HepG2 (cell line): Measurements from ENCODE around the gene KCNQ1OT1. TPM values are rescaled to one million over a fixed set of nuclear protein-coding genes. Genes with fewer than 3 reads are reported as not detected.

Experiments
- CENPT ChIP-seq: sonication (generic); formaldehyde crosslinking; IDR thresholded peaks from 2 replicates; pipeline ENCODE4 v1.8.0; 2022; ENCODE audit warnings: low read depth, mild to moderate bottlenecking, moderate library complexity, missing genetic modification reagents
- CREBL2 ChIP-seq: sonication (generic); formaldehyde crosslinking; IDR thresholded peaks from 2 replicates; pipeline ENCODE4 v1.8.1; 2023; ENCODE audit warnings: missing genetic modification reagents, mild to moderate bottlenecking, borderline replicate concordance
- GATA4 ChIP-seq: sonication (generic); IDR thresholded peaks from 2 replicates; pipeline ENCODE4 v1.6.1; 2016; ENCODE audit warnings: antibody characterized with exemption, low read depth, borderline replicate concordance
- HBP1 ChIP-seq: IDR thresholded peaks from 2 replicates; pipeline ENCODE4 v1.6.1; 2016; ENCODE audit warnings: low read depth, control low read depth
- IKZF1 ChIP-seq: fragments of 450-650 bp; IDR thresholded peaks from 2 replicates; pipeline ENCODE4 v1.7.1; 2016
- KLF16 ChIP-seq, 2 experiments: sonication (generic) in 1 of 2; formaldehyde crosslinking in 1 of 2; IDR thresholded peaks; 2 replicates each; pipeline versions ENCODE4 v1.6.1 to v1.8.0; 2016 to 2023; ENCODE audit warnings: missing genetic modification reagents in 2 of 2, missing compliant biosample characterization in 1 of 2
- MIER3 ChIP-seq: IDR thresholded peaks from 2 replicates; pipeline ENCODE4 v1.6.1; 2016; ENCODE audit warnings: missing compliant biosample characterization, borderline replicate concordance
- PBX3 ChIP-seq: sonication (generic); formaldehyde crosslinking; IDR thresholded peaks from 2 replicates; pipeline ENCODE4 v1.8.1; 2023; ENCODE audit warnings: missing genetic modification reagents, inconsistent platforms, borderline replicate concordance
- RFX1 ChIP-seq: fragments of 450-650 bp; IDR thresholded peaks from 2 replicates; pipeline ENCODE4 v1.6.1; 2017
- RNF2 ChIP-seq: fragments of 450-650 bp; conservative IDR thresholded peaks from 2 replicates; pipeline ENCODE4 v1.6.1; 2016; ENCODE audit warnings: low read depth
- SNAPC5 ChIP-seq: sonication (generic); formaldehyde crosslinking; IDR thresholded peaks from 2 replicates; pipeline ENCODE4 v1.8.1; 2023; ENCODE audit warnings: mild to moderate bottlenecking, missing genetic modification reagents, borderline replicate concordance
- TBP ChIP-seq: sonication (generic); formaldehyde crosslinking; IDR thresholded peaks from 2 replicates; pipeline ENCODE4 v1.5.0; 2020; ENCODE audit warnings: missing genetic modification reagents
- TCF7 ChIP-seq: sonication (generic); IDR thresholded peaks from 2 replicates; pipeline ENCODE4 v1.6.1; 2016; ENCODE audit warnings: antibody characterized with exemption, low read depth
- TRIM24 ChIP-seq: sonication (generic); formaldehyde crosslinking; IDR thresholded peaks from 2 replicates; pipeline ENCODE4 v1.8.0; 2022; ENCODE audit warnings: mild to moderate bottlenecking, missing genetic modification reagents
- WIZ ChIP-seq: sonication (generic); formaldehyde crosslinking; IDR thresholded peaks from 2 replicates; pipeline ENCODE4 v1.5.1; 2020; ENCODE audit warnings: mild to moderate bottlenecking, missing genetic modification reagents
- ZFP91 ChIP-seq: sonication (generic); formaldehyde crosslinking; IDR thresholded peaks from 2 replicates; pipeline ENCODE4 v1.9.0; 2022; ENCODE audit warnings: missing genetic modification reagents, mild to moderate bottlenecking, borderline replicate concordance
- ZNF549 ChIP-seq: sonication (generic); formaldehyde crosslinking; IDR thresholded peaks from 2 replicates; pipeline ENCODE4 v1.5.0; 2020; ENCODE audit warnings: missing genetic modification reagents
- ZNF646 ChIP-seq: sonication (generic); formaldehyde crosslinking; IDR thresholded peaks from 2 replicates; pipeline ENCODE4 v1.9.0; 2021; ENCODE audit warnings: mild to moderate bottlenecking, missing genetic modification reagents
- ZNF652 ChIP-seq: IDR thresholded peaks from 2 replicates; pipeline ENCODE4 v1.6.1; 2016; ENCODE audit warnings: low read depth, borderline replicate concordance
- polyA plus RNA-seq, 8 experiments: library from polyadenylated mRNA; depleted of rRNA in 3 of 8; stranded (reverse) in 7 of 8; unstranded in 1 of 8; fragments of >200 nt; fragmentation: Illumina TruSeq in 4 of 8; extraction: Trizol in 4 of 8; gene quantifications; 2 replicates each; pipeline versions ENCODE4 v1.2.1 to v1.2.3, GENCODE V29; 2011 to 2016; ENCODE audit warnings: low read depth in 4 of 8, missing spikeins in 1 of 8, mixed read lengths in 1 of 8; ENCODE audit not compliant: insufficient read depth in 1 of 8
- total RNA-seq, 5 experiments: library from RNA; depleted of rRNA; stranded (reverse); fragments of >200 nt; fragmentation: Illumina TruSeq; extraction: Trizol; gene quantifications; 2 replicates each; pipeline ENCODE4 v1.2.3, GENCODE V29; 2016; ENCODE audit warnings: low read depth in 1 of 5

Gene KCNQ1OT1
- total and polyA plus RNA-seq, 2 of the 13 experiments (the other 11 are each of a cell fraction or from before 2014, with no cell fraction given) = 1.3 to 18.9 TPM

- peak in 1 of 2 experiments; percentile 75; a peak in 1 of 4 replicates for TF ChIP-seq KLF16 (CRISPR knock-in tag; IDR thresholded peaks at IDR 0.05)
- no peak for TF ChIP-seq TRIM24 (CRISPR knock-in tag)
- no peak for TF ChIP-seq ZNF549 (CRISPR knock-in tag)
- TF ChIP-seq ZNF652 (CRISPR knock-in tag) = no peak
- TF ChIP-seq MIER3 = peak; percentile 84; the same call in 1 of the 2 replicates
- 0 out of 2 replicates have a peak, but pooled peaks have one; percentile 32 for TF ChIP-seq RNF2
- TF ChIP-seq TCF7 = peak; percentile 62; the same call in 1 of the 2 replicates
- TF ChIP-seq RFX1 = no peak
- TF ChIP-seq PBX3 (CRISPR knock-in tag) = no peak
- TF ChIP-seq CREBL2 (CRISPR knock-in tag) = no peak
- TF ChIP-seq GATA4 = peak; percentile 77
- no peak for TF ChIP-seq CENPT
- TF ChIP-seq TBP (CRISPR knock-in tag) = no peak
- TF ChIP-seq WIZ = peak; percentile 54; the same call in 1 of the 2 replicates
- TF ChIP-seq IKZF1 = no peak
- peak; percentile 73; the same call in 1 of the 2 replicates for TF ChIP-seq HBP1 (CRISPR knock-in tag)
- peak; percentile 64 for TF ChIP-seq ZFP91 (CRISPR knock-in tag)
- TF ChIP-seq SNAPC5 (CRISPR knock-in tag) = no peak
- no peak for TF ChIP-seq ZNF646 (CRISPR knock-in tag)
Measured at GRCh38 chr11:2732261-2732939, 32.6 kb upstream of the KCNQ1OT1 start (continued).
